Trophoblast cell (in vitro differentiated cells and primary cell): ENCODE data around the gene KRT12.

Experiments
- DNase-seq, 2 donors: peaks; one replicate each; pipeline ENCODE4 v3.0.0-alpha.2; 2016
- H2AFZ ChIP-seq: 2 replicates; pipeline ENCODE4 v1.6.1; 2013; ENCODE audit warnings: low read length, moderate library complexity, mild to moderate bottlenecking; ENCODE audit not compliant: insufficient read depth, poor library complexity
- H2AK5ac ChIP-seq: 2 replicates; pipeline ENCODE4 v1.6.1; 2013; ENCODE audit warnings: mild to moderate bottlenecking, low read length
- H2BK120ac ChIP-seq: 2 replicates; pipeline ENCODE4 v1.6.1; 2013; ENCODE audit warnings: low read length, mild to moderate bottlenecking, moderate library complexity; ENCODE audit not compliant: insufficient read depth, poor library complexity
- H2BK12ac ChIP-seq: 2 replicates; pipeline ENCODE4 v1.6.1; 2013; ENCODE audit warnings: mild to moderate bottlenecking, low read length, moderate library complexity
- H2BK5ac ChIP-seq: 2 replicates; pipeline ENCODE4 v1.6.1; 2013; ENCODE audit warnings: low read length, low read depth, moderate library complexity, mild to moderate bottlenecking; ENCODE audit not compliant: poor library complexity
- H3K14ac ChIP-seq: 2 replicates; pipeline ENCODE4 v1.6.1; 2013; ENCODE audit warnings: mild to moderate bottlenecking, low read length
- H3K18ac ChIP-seq: 2 replicates; pipeline ENCODE4 v1.6.1; 2013; ENCODE audit warnings: mild to moderate bottlenecking, low read length
- H3K23ac ChIP-seq: 2 replicates; pipeline ENCODE4 v1.6.1; 2013; ENCODE audit warnings: low read length
- H3K27ac ChIP-seq: 2 replicates; pipeline ENCODE4 v1.5.1; 2013; ENCODE audit warnings: low read depth, mild to moderate bottlenecking, inconsistent platforms, low read length, moderate library complexity
- H3K27me3 ChIP-seq: 2 replicates; pipeline ENCODE4 v1.6.1; 2013; ENCODE audit warnings: inconsistent platforms, mild to moderate bottlenecking, low read length, moderate library complexity; ENCODE audit not compliant: insufficient read depth
- H3K36me3 ChIP-seq, 2 experiments: 1 replicate in 1 of 2; 2 replicates in 1 of 2; pipeline ENCODE4 v1.6.1; 2013; ENCODE audit warnings: low read length in 2 of 2, mild to moderate bottlenecking in 2 of 2, moderate library complexity in 1 of 2; ENCODE audit not compliant: insufficient read depth in 2 of 2, control insufficient read depth in 1 of 2
- H3K4ac ChIP-seq: 2 replicates; pipeline ENCODE4 v1.6.1; 2013; ENCODE audit warnings: low read depth, mild to moderate bottlenecking, low read length, moderate library complexity
- H3K4me1 ChIP-seq, 2 experiments: 1 replicate in 1 of 2; 2 replicates in 1 of 2; pipeline ENCODE4 v1.6.1; 2013; ENCODE audit warnings: low read length in 2 of 2, mild to moderate bottlenecking in 2 of 2, moderate library complexity in 1 of 2; ENCODE audit not compliant: insufficient read depth in 2 of 2, control insufficient read depth in 1 of 2
- H3K4me2 ChIP-seq: 2 replicates; pipeline ENCODE4 v1.6.1; 2013; ENCODE audit warnings: inconsistent platforms, mild to moderate bottlenecking, low read length, moderate library complexity
- H3K4me3 ChIP-seq: 2 replicates; pipeline ENCODE4 v1.5.1; 2013; ENCODE audit warnings: mild to moderate bottlenecking, low read depth, low read length, inconsistent platforms
- H3K79me1 ChIP-seq: one replicate; pipeline ENCODE4 v1.6.1; 2013; ENCODE audit warnings: low read length
- H3K79me2 ChIP-seq: 2 replicates; pipeline ENCODE4 v1.6.1; 2013; ENCODE audit warnings: low read length, mild to moderate bottlenecking; ENCODE audit not compliant: control insufficient read depth, insufficient read depth, poor library complexity
- H3K9ac ChIP-seq: 2 replicates; pipeline ENCODE4 v1.6.1; 2013; ENCODE audit warnings: mild to moderate bottlenecking, low read length
- H3K9me3 ChIP-seq: 2 replicates; pipeline ENCODE4 v1.6.1; 2013; ENCODE audit warnings: low read depth, mild to moderate bottlenecking, control low read depth, inconsistent platforms, low read length; ENCODE audit not compliant: insufficient read depth
- H4K12ac ChIP-seq: 2 replicates; pipeline ENCODE4 v1.6.1; 2013; ENCODE audit warnings: low read depth, mild to moderate bottlenecking, low read length, moderate library complexity
- H4K8ac ChIP-seq: 2 replicates; pipeline ENCODE4 v1.6.1; 2013; ENCODE audit warnings: low read depth, mild to moderate bottlenecking, low read length, moderate library complexity
- H4K91ac ChIP-seq: one replicate; pipeline ENCODE4 v1.6.1; 2013; ENCODE audit warnings: low read depth, mild to moderate bottlenecking, low read length, moderate library complexity
- WGBS: extraction: QIAGEN DNeasy Blood & Tissue Kit; methylation state at CpG from one replicate; pipeline ENCODE4 v1.1.7; 2013; ENCODE audit warnings: missing lambda C conversion rate; ENCODE audit not compliant: insufficient read length, insufficient coverage; ENCODE audit errors: extremely low coverage; 5-methylcytosine and 5-hydroxymethylcytosine counted together

The KRT12 gene

DNA sequence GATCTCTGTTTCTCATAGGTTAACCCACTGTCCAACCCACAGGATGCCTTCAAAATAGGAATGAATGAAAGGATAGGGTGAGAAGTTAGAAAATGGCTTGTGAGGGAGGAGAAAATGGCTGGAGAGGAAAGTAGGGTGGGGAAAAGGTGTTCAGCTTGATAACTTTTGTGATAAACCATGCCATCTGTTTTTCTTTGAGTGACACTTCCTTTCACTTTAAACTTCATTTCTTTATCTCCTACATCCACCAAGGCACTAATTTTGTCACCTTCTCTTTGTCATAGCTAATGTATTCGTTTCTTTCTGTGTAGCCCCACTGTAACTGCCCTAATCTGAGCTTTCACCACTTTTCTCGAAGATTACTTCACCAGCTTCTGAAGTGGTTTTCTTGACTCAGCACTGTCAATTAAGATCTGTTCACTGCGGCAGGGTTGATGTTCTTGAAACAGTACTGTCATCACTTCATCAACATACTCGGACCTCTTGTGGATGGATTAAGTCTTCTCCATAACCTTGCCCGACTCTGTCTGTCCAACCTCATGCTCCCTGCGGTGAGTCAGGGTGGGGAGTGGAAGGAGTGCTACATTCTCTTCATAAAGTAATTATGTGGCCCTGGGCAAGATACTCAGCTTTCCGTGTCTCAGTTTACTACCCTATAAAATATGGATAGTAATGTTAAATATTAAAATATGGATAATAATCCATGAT lies 39.1 kb downstream of the KRT12 start:
- Histone ChIP-seq H3K23ac (no peak overlapping the region), H3K4ac (no peak overlapping the region), H4K8ac (no peak overlapping the region), H2AFZ (no peak overlapping the region), H2BK12ac (no peak overlapping the region), H3K27me3 (no peaks in the 10 kb centered on the region), H3K79me1 (no peaks in the 10 kb centered on the region), H3K18ac (no peak overlapping the region), H3K4me3 (no peak overlapping the region), H2BK120ac (no peak overlapping the region), H3K4me1 (no peaks in the 10 kb centered on the region), H3K4me2 (no peak overlapping the region), H3K14ac (no peak overlapping the region), H2BK5ac (no peak overlapping the region), H3K79me2 (no peaks in the 10 kb centered on the region), H4K91ac (no peak overlapping the region), H3K36me3 (no peaks in the 10 kb centered on the region), H4K12ac (no peak overlapping the region), H3K27ac (no peak overlapping the region), H3K9ac (no peak overlapping the region), H2AK5ac (no peak overlapping the region), H3K9me3 (no peaks in the 10 kb centered on the region)
- WGBS, result no CpG with 5 or more reads among the region's 7 CpGs
- peak; percentile 8 to 27 for DNase-seq

DNA sequence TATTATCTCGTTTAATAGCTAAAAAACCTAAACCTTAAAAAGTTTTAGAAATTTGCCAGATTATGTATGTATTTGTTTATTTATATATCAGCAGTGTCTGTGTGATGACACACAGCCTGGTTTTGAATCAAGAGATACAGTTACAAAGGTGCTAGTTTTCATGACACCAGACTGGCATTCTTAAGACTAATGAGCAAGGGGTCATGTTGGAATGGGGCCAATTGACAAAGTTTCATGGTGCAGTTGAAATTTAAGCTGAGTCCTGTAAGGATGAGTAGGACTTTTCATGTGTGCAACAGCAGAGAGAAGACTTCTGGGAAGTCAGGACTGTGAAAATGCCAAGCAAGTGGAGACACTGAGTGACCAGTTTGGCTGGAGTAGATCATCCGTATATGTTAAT lies 41.4 kb downstream of the KRT12 start:
- Histone ChIP-seq H3K4me3 (no peak overlapping the region), H3K27ac (no peak overlapping the region), H3K27me3 (no peaks in the 10 kb centered on the region), H3K4me1 (no peaks in the 10 kb centered on the region), H3K79me2 (no peaks in the 10 kb centered on the region), H3K23ac (peak overlapping the region; percentile 22), H4K12ac (no peak overlapping the region), H3K36me3 (peaks cover 0 to 2% of the 10 kb centered on the region in 2 experiments), H2BK5ac (no peak overlapping the region), H2AFZ (no peak overlapping the region), H3K9me3 (no peaks in the 10 kb centered on the region), H3K4ac (no peak overlapping the region), H3K9ac (no peak overlapping the region), H3K79me1 (no peaks in the 10 kb centered on the region), H4K91ac (no peak overlapping the region), H4K8ac (no peak overlapping the region), H2AK5ac (no peak overlapping the region), H3K4me2 (no peak overlapping the region), H3K14ac (no peak overlapping the region), H2BK120ac (no peak overlapping the region), H2BK12ac (no peak overlapping the region), H3K18ac (no peak overlapping the region)
- no peak for DNase-seq
- no CpG with 5 or more reads among the region's 2 CpGs for WGBS

DNA sequence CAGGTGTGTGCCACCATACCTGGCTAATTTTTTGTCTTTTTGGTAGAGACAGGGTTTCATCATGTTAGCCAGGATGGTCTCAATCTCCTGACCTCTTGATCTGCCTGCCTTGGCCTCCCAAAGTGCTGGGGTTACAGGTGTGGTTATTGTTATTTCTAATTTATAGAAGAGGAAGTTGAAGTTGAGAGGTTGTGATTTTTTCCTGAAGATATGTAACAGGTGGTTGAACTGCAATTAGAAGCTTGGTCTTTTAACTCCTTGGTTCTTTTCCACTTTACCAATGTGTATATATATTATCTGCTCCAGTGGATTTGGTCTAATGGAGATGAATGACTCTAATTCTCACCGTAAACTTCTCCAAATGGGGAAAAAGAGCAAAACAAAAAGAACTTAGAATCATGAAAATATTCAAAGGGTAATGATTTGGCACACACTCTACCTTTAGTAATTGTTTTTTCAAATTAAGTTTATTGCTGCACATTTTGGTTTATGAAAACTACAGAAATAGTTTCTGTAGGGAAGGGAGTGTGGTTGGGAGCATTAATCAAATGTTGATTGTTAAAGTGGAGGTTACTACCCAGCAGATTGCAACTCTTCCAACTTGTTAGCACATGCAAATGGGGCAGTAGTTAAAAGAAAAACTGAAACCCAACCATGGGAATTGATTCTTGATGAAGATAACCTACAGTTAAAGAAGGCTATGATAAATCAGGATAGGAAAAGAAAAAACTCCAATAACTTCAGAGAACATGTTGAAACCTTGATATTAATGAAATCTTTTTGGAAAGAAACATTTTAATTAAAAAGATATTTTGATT lies 42.8 kb downstream of the KRT12 start:
- H2AFZ ChIP-seq, result no peak overlapping the region
- WGBS, result no CpG with 5 or more reads among the region's 1 CpG
- H3K4me2 ChIP-seq, result no peak overlapping the region
- no peak for DNase-seq
- H3K36me3 ChIP-seq, result peaks cover 0 to 2% of the 10 kb centered on the region in 2 experiments
- H3K9ac ChIP-seq, result no peak overlapping the region
- H4K91ac ChIP-seq, result no peak overlapping the region
- no peak overlapping the region for H3K18ac ChIP-seq
- H3K27ac ChIP-seq, result no peak overlapping the region
- no peaks in the 10 kb centered on the region for H3K79me1 ChIP-seq
- H3K9me3 ChIP-seq, result no peaks in the 10 kb centered on the region
- no peaks in the 10 kb centered on the region for H3K79me2 ChIP-seq
- no peak overlapping the region for H3K4me3 ChIP-seq
- H3K27me3 ChIP-seq, result no peaks in the 10 kb centered on the region
- no peak overlapping the region for H4K8ac ChIP-seq
- H4K12ac ChIP-seq, result no peak overlapping the region
- H3K4ac ChIP-seq, result no peak overlapping the region
- no peak overlapping the region for H2BK12ac ChIP-seq
- H2AK5ac ChIP-seq, result no peak overlapping the region
- no peak overlapping the region for H3K14ac ChIP-seq
- no peak overlapping the region for H2BK5ac ChIP-seq
- no peaks in the 10 kb centered on the region for H3K4me1 ChIP-seq
- H2BK120ac ChIP-seq, result no peak overlapping the region
- H3K23ac ChIP-seq, result no peak overlapping the region

- Histone ChIP-seq H3K36me3 (peaks cover 0 to 4% of the 10 kb centered on the region in 2 experiments), H2AK5ac (no peak within 1 kb of the TSS), H3K14ac (no peak within 1 kb of the TSS), H3K23ac (no peak within 1 kb of the TSS), H3K18ac (no peak within 1 kb of the TSS), H4K91ac (no peak within 1 kb of the TSS), H3K27me3 (no peaks in the 10 kb centered on the region), H3K4me3 (no peak within 1 kb of the TSS), H3K9ac (no peak within 1 kb of the TSS), H2AFZ (no peak within 1 kb of the TSS), H3K4me1 (no peaks in the 10 kb centered on the region), H3K4me2 (no peak within 1 kb of the TSS), H3K27ac (no peak within 1 kb of the TSS), H3K9me3 (no peaks in the 10 kb centered on the region), H2BK120ac (no peak within 1 kb of the TSS), H3K79me1 (peaks cover 3% of the 10 kb centered on the region), H4K8ac (no peak within 1 kb of the TSS), H2BK5ac (no peak within 1 kb of the TSS), H4K12ac (no peak within 1 kb of the TSS), H3K4ac (no peak within 1 kb of the TSS), H2BK12ac (no peak within 1 kb of the TSS), H3K79me2 (peaks cover 2% of the 10 kb centered on the region)
- no peak for DNase-seq
- no CpG with 5 or more reads among the region's 7 CpGs for WGBS
Measured at GRCh38 chr17:40822132-40822812, 44.8 kb downstream of the KRT12 start, which contains the start of gene KRT10. KRT10 (minus strand) TSS chr17:40822614; CDS start chr17:40822585, 29 bp downstream.
